Epithelial cell of esophagus (primary cell): ENCODE results near the gene PRKCB.

Source experiments
- DNase-seq: peaks from one replicate; pipeline ENCODE4 v3.0.0; 2010; ENCODE audit warnings: low read depth
- H3K4me3 ChIP-seq: 2 replicates; pipeline ENCODE4 v1.5.1; 2011; ENCODE audit warnings: mild to moderate bottlenecking, low read length, control low read depth
- CTCF ChIP-seq: IDR thresholded peaks from 2 replicates; pipeline ENCODE4 v1.5.1; 2011; ENCODE audit warnings: low read depth, mild to moderate bottlenecking, low read length, control low read depth, inconsistent platforms; ENCODE audit not compliant: insufficient read depth; ENCODE audit errors: missing control alignments

The PRKCB gene

DNA sequence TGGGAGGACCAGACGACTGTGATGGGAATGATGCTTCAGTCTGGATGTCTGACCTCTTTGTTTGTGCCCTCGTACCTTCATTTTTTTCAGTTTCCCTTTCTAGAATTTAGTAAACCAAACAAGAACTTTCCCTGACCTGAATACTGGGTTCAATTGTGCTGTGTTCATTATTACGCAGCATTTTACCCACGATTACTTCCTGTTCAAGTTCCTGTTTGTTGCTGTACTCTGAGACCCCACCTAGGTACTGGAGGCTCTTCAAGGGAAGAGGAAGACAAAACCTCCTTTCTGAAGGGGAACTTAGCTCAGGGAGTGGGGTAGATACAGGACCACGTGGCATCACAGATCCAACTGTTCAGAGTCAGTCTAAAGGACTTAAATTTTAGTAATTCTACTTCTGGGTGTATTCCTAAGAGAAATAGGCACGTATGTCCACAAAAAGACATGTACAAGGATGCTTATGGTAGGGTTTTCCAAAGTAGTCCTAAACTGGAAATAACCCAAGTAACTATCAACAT is 9.2 kb upstream of the PRKCB start:
- H3K4me3 ChIP-seq: no peak overlapping the region
- TF ChIP-seq CTCF: no peak
- no peak for DNase-seq

- no peak for DNase-seq
- TF ChIP-seq CTCF: no peak
- no peak overlapping the region for H3K4me3 ChIP-seq
Measured at GRCh38 chr16:23827057-23827456, 8.7 kb upstream of the PRKCB start.

DNA sequence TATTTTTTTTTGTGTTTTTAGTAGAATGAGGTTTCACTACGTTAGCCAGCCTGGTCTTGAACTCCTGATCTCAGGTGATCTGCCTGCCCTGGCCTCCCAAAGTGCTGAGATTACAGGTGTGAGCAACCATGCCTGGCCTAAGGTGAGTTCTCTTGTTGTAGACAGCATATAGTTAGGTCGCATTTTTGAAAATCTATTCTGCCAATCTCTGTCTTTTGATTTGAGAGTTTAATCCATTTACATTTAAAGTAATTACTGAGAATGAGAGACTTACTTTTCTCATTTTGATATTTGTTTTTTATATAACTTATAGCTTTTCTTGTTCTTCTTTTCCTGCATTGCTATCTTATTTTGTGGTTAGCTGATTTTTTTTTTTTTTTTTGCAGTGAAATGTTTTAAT is 6.3 kb upstream of the PRKCB start:
- no peak for DNase-seq
- H3K4me3 ChIP-seq: no peak overlapping the region
- TF ChIP-seq CTCF: no peak

GRCh38 chr16:23830276-23830675 is 5.5 kb upstream of the PRKCB start:
- H3K4me3 ChIP-seq: no peak overlapping the region
- TF ChIP-seq CTCF: no peak
- no peak for DNase-seq

- no peak overlapping the region for H3K4me3 ChIP-seq
- no peak for TF ChIP-seq CTCF
- no peak for DNase-seq
Measured at GRCh38 chr16:23832882-23833281, 2.9 kb upstream of the PRKCB start.

- TF ChIP-seq CTCF: no peak
- H3K4me3 ChIP-seq: no peak overlapping the region
- DNase-seq: no peak
Measured at GRCh38 chr16:23833504-23833903, 2.3 kb upstream of the PRKCB start.

- no peak for DNase-seq
- H3K4me3 ChIP-seq: no peak overlapping the region
- no peak for TF ChIP-seq CTCF
Measured at GRCh38 chr16:23833960-23834685, 1.7 kb upstream of the PRKCB start.
